ENCODE measurements around the gene HMCN2.
A peak's percentile ranks its signal among the peaks of the same experiment; 100 is the strongest.

GRCh38 chr9:130220352-130220751 lies 45.2 kb upstream of the HMCN2 start:
- TF ChIP-seq CTCF (IDR thresholded peaks at IDR 0.05) (peak in 1 of 7 experiments; percentile 14), POLR2A (IDR thresholded peaks at IDR 0.05) (no peak)

Measured in stomach (tissue), 4 donors.